GM19452 (cell line): Measurements from ENCODE around the gene RNF26.

ENCODE experiments used
- ATAC-seq: cut with Tn5 transposase; IDR thresholded peaks from one replicate; pipeline ENCODE4 v1.9.1; 2021; ENCODE audit not compliant: unreplicated experiment

RNF26 gene

DNA sequence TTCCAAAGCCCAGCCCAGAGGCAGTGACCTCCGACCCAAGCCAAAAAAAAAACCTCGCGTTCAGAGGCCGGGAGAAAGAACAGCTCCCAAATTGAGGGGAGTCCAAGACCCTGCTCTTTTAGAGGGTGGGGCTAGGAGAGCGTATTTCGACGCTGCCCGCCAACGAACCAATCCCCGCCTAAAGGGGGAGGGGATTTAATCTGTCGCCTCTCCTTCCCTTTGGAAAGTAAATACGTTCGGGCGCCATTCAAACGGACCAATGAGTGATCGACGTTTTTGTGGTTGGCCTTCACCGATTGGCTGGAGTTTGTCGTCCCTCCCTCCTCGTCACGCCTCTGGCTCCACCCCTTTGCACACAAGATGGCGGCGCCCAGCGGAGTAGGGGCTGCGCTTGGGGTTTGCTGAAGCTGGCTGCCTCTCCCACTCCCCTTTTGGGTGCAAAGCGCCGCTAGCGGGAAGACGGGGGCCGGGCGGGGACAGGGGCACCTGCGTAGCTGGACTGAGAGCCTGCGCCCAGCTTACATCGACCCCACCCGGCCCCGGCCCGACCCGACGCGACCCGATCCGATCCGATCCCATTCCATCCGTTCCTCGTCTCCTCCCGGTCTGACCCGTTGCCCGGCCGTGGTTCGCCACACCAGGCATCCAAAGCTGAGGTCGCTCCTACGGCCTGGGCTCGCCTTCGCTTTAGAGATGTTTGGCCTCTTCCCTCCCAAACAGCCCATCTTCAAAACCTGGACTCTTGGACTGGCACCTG, at the start of gene RNF26:
RNF26 (plus strand) TSS at position 354 of the 757 bp plus-strand sequence. CDS start 596 bp downstream, outside the sequence.
- ATAC-seq = peak; percentile 97

DNA sequence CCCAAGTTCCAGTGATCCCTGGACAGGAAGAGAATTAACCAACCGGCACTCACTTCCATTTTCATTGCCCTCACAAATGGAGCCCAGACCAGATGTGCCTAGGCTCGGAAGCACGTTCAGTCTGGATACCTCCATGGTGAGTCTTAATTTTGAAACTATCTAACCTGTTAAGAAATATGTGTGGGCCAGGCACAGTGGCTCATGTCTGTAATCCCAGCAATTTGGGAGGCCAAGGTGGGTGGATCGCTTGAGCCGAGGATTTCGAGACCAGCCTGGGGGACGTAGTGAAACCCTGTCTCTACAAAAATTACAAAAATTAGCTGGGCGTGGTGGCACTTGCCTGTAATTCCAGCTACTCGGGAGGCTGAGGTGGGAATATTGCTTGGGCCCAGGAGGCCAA, 48.9 kb upstream of the RNF26 start:
- no peak for ATAC-seq

DNA sequence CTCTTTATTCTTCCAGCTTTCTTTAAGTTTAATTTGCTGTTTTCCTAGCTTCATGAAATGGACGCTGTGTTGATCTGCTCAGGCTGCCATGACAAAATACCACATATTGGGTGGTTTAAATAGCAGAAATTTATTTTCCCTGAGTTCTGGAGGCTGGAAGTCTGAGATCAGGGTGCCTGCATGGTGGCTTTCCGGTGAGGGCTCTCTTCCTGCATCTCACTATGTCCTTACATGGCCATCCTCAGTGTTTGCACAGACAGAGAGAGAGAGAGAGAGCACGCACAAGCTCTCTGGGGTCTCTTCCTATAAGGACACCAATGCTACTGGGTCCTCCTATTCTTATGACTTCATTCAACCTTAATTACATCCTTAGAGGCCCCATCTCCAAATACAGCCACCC, 46.1 kb upstream of the RNF26 start:
- no peak for ATAC-seq

DNA sequence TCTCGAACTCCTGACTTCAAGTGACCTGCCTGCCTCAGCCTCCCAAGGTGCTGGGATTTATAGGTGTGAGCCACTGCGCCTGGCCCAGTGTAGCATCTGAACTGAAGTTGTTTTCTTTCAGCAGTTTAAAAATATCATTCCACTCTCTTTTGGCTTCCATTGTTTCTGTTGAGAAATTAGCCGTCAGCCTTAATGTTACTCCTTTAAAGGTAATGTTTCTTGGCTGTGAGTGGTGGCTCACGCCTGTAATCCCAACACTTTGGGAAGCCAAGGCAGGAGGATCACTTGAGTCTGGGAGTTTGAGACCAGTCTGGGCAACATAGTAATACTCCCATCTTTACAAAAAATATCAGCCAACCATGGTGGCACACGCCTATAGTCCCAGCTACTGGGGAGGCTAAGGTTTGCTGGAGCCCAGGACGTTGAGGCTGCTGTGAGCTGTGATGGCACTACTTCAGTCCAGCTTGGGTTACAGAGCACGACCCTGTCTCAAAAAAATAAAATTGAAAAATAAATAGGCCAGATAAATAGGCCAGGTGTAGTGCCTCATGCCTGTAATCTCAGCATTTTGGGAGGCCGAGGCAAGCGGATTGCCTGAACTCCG, 43.3 kb upstream of the RNF26 start:
- ATAC-seq = no peak

DNA sequence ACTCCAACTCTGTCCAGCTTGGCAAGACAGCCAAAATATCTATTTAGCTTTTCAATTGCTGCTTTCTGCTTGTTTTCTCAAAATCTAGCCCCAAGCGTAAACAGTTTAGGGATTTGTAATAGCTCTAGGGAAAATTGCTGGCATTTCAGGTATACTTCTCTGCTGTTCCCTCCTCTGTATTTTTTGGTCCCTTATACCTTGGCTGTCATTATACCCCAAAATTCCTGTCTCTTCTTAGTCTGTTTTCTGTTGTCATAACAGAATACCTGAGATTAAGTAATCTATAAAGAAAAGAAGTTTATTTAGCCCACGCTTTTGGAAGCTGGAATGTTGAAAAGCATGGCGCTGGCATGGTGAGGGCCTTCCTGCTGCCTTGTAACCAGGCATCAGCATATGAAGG, 40.9 kb upstream of the RNF26 start:
- no peak for ATAC-seq

DNA sequence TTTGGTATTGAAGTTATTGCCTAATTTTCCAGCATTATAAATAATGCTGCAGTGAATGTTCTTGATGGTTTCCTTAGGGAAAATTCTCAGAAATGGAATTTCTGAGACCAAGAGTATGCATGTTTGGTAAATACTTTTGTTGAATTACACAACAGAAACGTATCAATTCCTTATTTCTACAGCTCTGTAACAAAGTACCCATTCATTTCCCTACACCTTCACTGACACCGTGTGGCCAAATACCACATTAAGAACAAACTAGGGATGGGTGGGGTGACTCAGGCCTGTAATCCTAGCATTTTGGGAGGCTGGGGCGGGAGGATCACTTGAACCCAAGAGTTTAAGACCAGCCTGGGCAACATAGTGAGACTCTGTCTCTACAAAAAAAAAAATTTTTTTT, 39.1 kb upstream of the RNF26 start:
- no peak for ATAC-seq

DNA sequence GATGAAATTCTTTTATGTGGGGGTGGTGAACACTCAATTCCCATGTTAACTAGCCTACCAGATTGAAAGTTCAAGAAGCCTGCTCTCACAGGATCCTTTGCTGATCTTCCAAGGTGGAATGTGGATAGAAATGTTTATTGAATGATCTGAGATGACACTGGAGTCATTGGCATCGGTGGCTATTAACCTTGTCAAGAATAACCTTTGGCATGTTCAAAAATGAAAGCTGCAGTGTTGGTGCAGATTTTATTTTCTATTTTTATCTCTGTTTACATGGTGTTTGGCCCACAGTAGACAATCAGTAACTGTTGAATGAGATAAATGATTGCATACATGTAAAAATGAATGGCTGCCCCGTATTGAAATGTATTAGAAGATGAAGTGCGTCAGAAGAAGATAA, 36.4 kb upstream of the RNF26 start:
- no peak for ATAC-seq

DNA sequence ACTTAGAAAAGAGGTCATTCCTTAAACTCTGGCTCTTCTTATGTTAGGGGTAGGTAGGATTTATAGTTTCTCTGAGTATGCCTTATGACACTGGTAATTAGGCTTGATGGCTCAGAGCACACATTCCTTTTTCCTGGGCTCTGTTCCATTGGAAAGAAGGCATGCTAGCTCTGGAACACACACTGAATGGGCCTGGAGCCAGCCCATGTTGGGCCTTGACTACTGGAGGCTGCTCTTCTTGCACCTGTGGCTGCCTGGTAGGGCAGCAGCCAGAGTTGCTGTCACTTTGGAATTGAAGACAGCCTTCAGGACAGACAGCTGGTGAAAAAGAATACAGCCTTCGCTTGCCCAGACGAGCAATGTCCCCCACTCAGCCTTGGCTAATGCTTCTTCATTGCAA, 35.6 kb upstream of the RNF26 start:
- ATAC-seq = no peak

DNA sequence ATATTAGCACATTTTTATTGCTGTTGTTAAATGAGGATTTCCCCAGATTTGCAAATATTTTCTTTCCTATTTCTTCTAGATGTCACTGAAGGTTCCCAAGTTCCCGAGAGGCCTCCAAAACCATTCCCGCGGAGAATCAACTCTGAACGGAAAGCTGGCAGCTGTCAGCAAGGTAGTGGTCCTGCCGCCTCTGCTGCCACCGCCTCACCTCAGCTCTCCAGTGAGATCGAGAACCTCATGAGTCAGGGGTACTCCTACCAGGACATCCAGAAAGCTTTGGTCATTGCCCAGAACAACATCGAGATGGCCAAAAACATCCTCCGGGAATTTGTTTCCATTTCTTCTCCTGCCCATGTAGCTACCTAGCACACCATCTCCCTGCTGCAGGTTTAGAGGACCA, 34.9 kb upstream of the RNF26 start:
- no peak for ATAC-seq

DNA sequence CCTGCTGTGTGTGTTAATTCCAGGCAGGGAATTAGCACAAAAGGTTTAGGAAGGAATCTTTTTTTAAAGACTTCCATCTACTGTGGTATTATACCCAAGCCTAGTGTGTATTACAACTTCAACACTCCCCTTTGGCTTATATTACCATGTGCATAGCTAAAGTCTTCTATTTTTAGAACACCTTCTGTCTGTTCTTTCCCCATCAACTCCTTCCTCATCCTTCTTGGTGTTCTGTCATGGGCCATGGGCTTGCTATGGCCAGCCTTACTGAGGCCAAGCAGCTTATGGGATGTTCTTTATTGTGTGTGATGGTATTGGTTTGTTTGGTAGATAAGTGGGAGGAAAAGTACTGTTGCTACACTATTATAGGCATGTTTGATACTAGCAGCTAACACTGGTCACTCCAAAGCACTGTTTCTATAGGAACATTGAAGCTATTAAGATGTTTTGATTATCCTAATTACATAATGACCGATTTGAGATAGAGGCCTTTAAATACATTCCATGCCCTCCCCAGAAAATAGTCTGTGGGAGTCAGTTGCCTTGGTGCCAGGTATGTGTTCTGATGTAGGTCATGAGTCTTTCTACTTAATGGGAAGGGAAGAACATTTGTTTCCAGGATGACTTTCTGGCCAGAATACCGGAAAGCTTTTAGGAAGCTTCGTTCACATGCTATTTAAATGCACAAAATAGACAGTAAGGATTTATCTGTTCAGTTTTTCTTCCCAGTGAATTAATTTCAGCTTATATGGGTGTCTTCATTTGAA, 33.9 kb upstream of the RNF26 start:
- ATAC-seq = no peak

DNA sequence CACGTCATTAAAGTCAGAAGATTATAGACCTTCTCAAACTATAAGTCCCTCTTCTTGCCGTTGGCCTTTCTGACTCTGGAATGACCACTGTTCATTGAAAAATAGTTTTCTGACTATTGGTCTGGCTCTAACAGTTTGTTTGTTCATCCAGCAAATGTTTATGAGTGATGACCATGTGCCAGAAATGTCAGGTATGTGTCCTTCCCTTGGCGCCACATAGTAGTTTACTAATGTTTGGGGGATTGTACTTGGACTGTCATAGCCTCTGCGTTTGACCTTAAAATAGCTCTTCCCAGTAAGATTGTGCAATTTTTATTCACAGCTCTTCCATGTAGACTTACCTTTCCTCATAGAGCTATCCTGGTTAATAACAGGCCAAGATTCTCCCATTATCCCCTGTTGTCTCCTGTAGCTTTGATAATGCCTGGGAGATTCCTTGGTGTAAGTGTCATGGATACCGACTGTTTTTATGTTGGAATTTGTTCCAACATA, 31.1 kb upstream of the RNF26 start:
- ATAC-seq = no peak

DNA sequence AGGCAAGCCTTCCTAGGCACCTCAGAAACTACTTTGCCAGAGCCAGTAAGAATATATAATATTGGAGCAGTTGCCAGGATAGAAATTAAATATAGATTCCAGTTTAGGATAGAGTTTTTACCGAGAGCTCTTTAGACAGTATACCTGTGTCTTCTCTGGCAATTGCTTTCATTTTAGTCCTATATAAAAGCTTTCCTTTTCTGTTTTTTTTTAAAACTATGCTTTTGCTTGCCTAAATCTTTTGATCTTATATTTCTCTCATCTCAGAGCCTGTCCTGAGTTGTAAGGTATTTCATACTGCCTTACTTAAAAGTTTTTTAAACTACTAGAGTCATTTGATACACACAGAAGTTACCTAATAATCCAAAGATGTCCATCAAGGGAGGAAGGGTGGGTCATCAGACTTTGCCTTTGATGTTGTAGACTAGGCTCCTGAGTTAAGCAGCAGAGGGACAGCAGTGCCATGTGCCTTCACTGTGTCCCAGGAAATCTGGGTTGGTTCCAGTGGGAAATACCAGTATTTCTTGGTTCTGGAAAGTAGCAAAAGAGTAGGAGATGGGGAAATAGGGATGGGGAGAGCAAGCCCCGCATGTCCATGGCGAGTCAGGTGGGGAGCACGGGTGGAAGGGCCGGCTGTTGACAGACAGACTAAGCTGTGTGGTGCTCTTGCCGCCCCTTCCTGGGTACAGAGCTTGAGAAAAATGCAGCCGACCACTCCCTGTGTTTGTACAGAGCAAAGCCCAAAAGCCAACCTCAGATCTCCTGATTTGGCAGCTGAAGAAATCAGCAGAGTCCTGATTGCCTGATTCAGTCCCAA, 28.6 kb upstream of the RNF26 start:
- ATAC-seq = no peak

DNA sequence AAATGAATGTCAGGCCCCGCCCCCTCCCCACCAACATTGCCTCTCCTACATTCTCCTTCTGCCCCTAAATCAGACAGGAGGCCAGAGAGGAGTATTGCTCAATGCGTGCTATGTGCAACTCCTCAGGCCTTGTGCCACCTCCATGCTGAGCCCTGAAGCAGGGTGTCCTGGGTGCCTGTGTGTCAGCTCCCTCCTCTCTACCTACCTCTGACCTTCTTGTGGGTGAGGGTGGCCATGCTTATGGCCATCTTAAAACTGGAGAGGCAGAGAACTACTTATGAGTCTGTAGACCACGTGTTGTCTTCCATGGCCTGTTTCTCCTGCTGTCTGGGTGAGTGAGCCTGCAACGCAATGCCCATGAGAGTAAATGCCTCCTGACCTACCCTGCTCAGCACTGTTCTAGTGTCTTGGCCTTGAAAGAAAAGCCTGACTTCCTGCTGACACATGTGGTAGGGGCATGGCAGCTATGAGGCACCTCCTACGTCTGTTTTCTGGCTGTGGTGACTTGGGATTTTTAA, 27.9 kb upstream of the RNF26 start:
- no peak for ATAC-seq

DNA sequence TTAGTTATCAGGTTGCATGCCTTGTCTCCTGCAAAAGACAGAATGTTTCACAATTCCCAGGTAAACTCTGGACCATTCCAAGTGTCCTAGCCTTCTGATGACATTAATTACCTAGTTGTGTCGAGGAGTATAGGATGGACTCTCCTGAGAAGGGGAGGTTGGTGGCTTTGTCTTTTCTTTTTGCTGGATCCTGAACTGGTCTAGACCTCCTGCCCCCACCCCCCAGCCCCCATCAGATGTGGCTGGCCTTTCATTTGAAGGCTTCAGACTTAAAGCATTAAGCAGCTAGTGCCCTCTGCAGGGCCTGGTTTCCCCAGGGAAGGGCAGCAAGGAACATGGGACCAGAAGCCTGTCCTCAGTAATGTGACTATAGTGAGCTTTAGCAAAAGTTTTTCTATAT, 27.1 kb upstream of the RNF26 start:
- no peak for ATAC-seq

DNA sequence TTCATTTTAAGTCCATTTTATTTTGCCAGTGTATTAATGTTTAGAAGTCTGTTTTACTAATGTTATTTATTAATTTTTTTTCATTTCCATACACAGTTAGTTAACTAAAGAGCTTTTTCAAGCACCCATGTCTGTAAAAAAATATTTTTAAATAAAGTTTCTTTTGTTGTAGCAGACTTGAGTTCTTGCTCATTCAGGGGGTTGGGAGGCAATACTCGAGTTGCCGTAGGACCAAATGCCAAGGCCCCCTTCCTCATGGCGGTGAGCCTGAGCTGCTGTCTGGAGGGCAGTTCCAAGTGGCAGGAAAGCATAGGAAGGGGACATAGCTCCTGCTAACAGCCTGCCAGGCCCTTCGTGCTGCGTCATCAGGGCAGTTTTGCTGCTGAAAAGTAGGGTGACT, 26.4 kb upstream of the RNF26 start:
- ATAC-seq = no peak

DNA sequence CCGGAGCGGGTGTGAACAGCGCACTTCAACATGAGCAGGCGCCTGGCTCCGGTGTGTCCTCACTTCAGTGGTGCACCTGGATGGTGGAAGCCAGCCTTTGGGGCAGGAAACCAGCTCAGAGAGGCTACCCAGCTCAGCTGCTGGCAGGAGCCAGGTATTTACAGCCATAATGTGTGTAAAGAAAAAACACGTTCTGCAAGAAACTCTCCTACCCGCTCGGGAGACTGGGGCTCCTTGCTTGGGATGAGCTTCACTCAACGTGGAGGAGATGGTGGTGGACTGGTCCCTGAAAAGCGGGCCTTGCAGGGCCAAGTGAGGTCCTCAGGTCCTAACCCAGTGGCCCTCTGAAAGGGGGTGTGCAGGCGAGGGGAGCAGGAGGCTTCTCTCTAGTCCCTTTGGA, 24.9 kb upstream of the RNF26 start:
- ATAC-seq = no peak

DNA sequence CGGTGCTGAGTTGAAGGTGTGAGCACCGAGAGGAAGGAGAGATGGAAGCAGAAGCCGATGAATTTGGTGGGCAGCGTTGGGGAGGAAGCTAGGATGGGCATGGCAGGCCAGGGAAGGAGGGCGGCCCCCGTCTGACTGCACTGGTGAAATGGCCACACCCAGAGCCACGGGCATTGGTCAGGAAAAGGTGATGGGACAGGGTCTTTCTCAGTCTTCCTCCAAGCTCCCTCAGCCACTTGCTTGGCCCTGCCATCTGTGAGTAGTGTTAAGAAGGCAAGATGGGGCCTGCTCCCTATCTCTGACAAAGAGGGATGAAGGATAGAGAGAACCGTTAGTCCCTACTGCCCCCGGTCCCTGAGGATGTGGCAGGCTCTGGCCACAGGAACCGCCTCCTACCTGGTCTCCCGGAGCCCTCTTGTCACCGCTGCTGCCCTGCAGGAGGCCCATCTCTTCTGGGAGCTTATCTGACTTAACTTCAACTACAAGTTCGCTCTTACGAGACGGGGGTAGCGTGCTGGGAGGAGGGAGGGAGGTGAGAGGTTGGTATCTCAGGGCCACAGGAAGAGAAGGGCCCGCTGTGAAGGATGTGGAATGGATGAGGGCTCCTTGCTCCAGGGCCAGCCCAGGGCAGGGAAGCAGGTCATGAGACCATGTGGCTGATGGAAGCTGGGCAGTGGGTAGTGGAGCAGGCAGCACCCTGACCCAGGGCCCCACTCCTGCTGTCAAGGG, 24.2 kb upstream of the RNF26 start:
- ATAC-seq = no peak

DNA sequence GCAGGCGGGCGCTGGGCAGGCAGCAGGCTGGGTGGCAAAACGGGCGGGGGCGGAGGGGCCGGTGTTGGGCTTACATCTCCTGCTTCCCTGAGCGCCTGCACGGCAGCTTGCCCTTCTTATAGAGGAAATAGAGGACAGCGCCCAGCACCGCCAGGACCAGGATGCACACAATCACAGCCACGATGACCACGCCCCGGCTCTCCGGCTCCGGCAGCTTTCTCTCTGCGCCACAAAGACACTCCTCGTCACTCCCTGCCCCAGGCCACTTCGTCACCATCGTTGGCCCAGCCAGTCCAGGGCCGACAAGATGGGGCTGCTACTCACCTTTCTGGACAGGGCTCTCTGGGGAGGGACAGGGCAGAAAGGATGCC, 23.7 kb upstream of the RNF26 start:
- no peak for ATAC-seq

DNA sequence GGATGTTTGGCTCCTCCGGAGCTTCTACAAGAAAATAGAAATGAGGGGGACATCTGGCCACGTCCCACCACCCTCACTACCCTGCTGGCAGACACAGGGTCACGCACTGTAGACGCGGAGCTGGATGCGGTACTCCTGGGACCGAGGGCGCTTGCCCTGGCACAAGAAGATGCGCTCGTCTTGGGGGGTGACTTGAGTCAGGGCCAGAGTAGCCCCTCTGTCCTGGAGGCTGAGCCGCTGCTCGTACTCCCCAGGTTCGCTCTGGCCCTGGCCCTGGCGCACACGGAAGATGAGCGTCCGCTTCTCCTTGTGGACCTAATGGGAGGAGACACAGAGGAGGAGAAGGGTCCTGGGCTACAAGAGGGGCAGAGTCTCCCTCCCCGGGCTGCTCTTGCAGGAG, 19.6 kb upstream of the RNF26 start:
- ATAC-seq = no peak
